GM21737 (cell line): Measurements from ENCODE around the gene SYT13.
"Not testable (repeated sequence)": the region's sequence is repeated elsewhere in the genome, so short reads cannot be mapped to it uniquely, and the experiment has no call there.

ENCODE experiments used
- ATAC-seq: cut with Tn5 transposase; IDR thresholded peaks from one replicate; pipeline ENCODE4 v1.9.1; 2021; ENCODE audit warnings: mild to moderate bottlenecking, moderate library complexity; ENCODE audit not compliant: unreplicated experiment

The SYT13 gene

GRCh38 chr11:45313171-45313865 lies 27.2 kb upstream of the SYT13 start:
- ATAC-seq: no peak

DNA sequence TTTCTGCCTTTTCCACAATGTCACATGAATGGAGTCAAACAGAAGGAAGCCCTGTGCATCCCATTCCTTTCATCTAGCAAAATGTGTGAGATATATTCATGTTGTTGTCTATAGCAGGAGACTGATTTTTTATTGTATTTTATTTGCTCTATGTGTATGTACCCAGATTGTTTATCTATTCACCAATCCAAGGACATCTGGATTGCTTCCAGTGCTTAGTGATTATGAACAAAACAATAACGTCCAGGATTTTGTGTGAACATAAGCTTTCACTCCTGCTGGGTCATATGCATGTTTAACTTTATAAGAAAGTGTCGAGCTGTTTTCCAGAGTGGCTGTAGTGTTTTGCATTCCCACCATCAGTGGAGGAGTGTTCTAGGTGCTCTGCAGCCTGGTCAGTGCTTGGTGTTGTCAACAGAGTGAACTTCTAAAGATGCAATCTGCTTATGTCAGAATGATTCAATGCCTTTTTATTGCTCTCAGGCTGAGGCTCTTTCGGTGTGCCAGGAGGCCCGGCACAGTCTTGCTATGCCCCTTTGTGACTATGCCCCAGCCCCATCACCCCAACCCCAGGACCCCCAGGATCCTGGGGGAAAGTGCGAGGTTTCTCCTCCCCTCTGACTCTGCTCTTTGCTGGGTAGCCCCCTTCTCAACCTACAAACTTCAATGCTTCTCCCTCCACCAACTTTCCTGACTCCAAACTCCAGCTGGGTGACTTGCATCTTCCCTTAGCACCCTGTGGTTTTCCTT lies 19.9 kb upstream of the SYT13 start:
- no peak for ATAC-seq

DNA sequence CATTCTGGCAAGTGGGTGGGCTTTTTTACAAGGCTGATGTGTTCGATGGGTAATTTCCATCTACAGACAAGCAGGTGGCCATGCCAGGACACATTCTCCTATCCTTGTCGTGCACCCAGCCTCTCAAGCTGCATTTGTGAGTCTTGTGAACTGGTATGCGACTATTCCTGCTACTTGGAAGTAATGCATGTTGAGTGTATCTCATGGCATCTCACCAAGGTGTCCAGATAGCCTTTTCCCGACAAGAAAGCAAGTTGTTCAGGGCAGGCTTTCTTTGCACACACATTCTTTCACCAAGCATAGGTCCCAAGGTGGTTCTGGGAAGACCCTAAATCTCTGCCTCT lies 18.8 kb upstream of the SYT13 start:
- no peak for ATAC-seq

GRCh38 chr11:45304111-45304991 lies 18.2 kb upstream of the SYT13 start:
- ATAC-seq: no peak

DNA sequence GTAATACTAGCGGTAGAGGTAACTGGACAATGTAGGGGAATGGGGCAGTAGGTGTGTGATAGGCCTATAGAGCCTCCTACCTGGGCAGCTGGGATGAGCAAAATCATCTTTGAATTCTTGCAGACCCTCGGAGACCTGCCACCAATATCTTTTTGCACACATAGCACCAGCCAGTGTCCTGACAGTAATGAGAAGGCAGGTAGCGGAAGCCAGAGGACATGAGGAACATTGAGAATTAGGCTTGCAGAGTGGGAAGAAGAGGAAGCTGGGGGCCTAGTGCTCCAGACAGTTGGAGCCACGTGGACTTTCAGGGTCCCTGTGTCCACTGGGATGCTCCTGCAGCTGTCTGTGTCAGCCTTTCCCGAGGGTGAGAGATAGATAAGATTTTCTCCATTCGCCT lies 17.2 kb upstream of the SYT13 start:
- ATAC-seq: no peak

DNA sequence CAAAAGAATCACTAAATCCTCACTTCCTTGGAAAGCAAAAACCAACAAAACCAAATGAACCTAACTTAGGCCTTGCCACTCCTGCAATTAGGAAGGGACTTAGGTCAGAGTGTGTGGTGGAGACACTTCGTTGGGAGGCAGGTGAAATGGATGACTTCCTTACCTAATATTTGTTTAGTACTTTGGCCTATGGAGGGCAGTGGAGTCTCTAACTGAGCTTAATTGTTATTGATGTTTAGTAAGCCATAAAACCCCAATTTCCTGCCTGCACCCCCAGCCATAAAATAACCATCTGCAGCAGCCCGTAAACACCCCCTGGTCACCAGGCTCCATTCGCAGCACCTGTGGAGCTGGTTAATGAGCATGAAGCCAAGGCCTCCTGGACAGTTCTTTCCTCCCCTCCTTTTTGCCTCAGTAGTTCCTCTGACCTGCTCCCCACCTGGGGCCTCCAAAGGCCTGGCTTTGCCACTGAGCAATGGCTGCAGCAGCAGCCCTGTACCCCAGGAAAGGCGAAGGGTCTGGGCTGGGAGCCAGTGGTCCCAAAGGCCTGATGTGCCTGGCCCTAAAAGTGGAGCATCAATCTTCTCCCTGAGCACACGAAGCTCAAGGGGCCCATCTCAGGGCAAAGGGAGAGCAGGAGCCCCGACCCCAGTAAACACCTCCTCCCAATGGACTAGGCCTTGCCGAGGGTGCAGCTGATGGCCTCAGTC lies 15.6 kb upstream of the SYT13 start:
- no peak for ATAC-seq

- ATAC-seq: no peak
Measured at GRCh38 chr11:45300715-45301114, 14.6 kb upstream of the SYT13 start.

DNA sequence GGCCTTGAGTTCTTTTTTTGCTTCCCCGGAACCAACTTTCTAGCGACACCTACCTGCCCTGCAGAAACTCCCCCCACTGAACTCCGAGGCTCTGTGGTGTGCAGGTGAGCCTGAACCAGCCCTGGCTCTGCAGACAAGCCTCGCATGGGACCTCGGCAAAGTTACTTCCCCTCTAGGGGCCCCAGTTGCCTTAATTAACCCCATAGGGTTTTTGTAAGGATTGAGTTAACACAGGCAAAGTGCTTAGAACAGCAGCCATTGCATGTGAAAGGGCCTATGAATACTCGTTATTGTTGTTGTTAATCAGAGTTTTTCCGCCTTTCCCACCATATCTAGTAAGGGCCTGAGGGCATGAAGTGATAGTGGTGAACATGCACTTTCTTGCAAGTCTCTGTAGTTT lies 12.6 kb upstream of the SYT13 start:
- ATAC-seq: no peak

DNA sequence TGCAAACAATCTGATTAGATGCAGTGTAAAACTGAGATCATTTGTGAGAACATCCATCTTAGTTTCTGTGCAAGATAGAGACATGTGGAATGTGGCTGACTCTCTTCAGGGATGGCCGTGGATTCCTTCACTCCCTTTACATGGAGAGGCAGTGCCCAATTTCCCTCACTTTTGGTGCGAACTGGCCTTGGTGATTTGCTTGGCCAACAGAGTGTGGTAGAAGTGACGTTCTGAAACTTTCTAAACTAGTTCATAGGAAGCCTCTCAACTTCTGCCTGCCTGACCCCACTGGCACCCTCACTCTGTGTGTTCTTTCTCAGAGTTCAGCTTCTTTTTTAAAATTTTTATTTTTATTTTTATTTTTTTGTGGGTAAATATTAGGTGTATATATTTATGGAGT lies 9.9 kb upstream of the SYT13 start:
- no peak for ATAC-seq

DNA sequence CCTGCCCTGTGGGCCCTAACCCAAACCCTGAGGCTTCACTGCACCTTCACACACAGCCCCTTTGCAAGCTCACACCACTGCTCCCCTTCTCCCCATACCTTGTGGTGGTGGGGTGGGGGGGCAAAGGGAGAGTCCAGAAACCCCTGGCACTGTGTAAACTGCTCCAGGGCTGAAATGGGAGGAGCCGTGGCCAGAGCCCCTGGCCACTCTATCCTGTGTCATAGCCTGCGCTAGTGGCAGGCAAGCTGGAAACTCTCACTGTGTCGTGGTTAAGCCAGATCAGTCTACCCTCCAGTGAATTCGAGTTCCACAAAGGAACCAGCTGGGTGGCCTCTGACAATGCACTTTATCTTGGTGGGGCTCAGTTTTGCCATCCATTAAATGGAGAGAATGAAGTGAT lies 8.4 kb upstream of the SYT13 start:
- ATAC-seq: no peak

DNA sequence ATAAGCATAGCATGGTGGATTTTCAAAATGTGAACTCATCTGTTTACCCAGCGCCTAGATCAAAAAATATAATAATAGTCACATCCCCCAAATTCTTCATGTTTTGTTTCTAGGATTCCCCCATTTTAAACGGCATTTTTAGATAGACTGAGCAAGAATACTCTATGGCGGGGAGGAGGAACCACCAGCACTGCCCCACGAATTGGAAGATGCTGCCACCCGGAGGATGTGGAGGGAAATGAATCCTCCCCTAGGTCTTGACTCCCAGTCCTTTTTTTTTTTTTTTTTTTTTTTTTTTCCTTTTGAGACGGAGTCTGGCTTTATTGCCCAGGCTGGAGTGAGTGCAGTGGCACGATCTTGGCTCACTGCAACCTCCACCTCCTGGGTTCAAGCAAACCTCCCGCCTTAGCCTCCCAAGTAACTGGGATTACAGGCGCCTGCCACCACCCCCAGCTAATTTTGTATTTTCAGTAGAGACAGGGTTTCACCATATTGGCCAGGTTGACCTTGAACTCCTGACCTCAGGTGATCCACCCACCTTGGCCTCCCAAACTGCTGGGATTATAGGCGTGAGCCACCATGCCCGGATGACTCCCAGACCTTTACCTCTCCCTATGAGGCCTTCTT lies 7.5 kb upstream of the SYT13 start:
- ATAC-seq: not testable (repeated sequence)

GRCh38 chr11:45290586-45290985 lies 4.4 kb upstream of the SYT13 start:
- ATAC-seq: no peak

GRCh38 chr11:45289369-45289768 lies 3.2 kb upstream of the SYT13 start:
- no peak for ATAC-seq

DNA sequence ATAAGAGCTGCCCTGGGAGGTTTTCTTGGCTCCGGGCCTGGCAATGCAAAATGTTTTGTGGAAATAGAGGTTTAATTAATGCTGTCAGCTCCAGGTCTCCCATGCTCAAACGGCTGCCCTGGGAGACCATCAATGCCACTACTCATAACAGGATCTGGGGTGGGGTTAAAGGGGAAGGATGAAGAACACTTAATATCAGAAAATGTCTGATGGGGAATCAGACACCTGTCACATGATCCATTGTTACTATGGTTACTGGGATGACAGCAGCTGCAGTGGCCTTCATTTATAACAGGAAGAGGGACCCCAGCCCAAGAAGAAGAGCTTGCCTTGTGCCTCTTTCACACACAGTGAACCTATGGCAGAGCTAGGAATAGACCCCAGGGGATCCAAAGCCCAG lies 2.2 kb upstream of the SYT13 start:
- ATAC-seq: no peak

- no peak for ATAC-seq
Measured at GRCh38 chr11:45287316-45287903, 1.3 kb upstream of the SYT13 start.

- ATAC-seq: no peak
Measured at GRCh38 chr11:45285250-45285828, 802 bp downstream of the SYT13 start.

- no peak for ATAC-seq
Measured at GRCh38 chr11:45282081-45282480, 4.1 kb downstream of the SYT13 start.

GRCh38 chr11:45280449-45280848 lies 5.7 kb downstream of the SYT13 start:
- ATAC-seq: no peak

GRCh38 chr11:45279645-45280044 lies 6.5 kb downstream of the SYT13 start:
- ATAC-seq: no peak

- no peak for ATAC-seq
Measured at GRCh38 chr11:45278714-45279113, 7.4 kb downstream of the SYT13 start.
